HepG2 (cell line): ENCODE measurements around the gene MAPK8IP1.

Experiments
- NFATC3 ChIP-seq: sonication (generic); formaldehyde crosslinking; IDR thresholded peaks from 2 replicates; pipeline ENCODE4 v1.5.1; 2020; ENCODE audit warnings: mild to moderate bottlenecking, missing genetic modification reagents
- RNF219 ChIP-seq: sonication (generic); formaldehyde crosslinking; IDR thresholded peaks from 2 replicates; pipeline ENCODE4 v1.5.0; 2020; ENCODE audit warnings: mild to moderate bottlenecking, missing genetic modification reagents
- SNRNP70 ChIP-seq: fragments of 200-400 bp; formaldehyde crosslinking; IDR thresholded peaks from 2 replicates; pipeline ENCODE4 v1.6.1; 2017; ENCODE audit warnings: mild to moderate bottlenecking, low read depth, low read length, moderate library complexity
- ZNF274 ChIP-seq: sonication (generic); formaldehyde crosslinking; IDR thresholded peaks from 2 replicates; pipeline ENCODE4 v1.5.1; 2020; ENCODE audit warnings: mild to moderate bottlenecking, missing genetic modification reagents
- ZNF543 ChIP-seq: sonication (generic); formaldehyde crosslinking; IDR thresholded peaks from 2 replicates; pipeline ENCODE4 v1.4.0; 2020; ENCODE audit warnings: mild to moderate bottlenecking, missing genetic modification reagents
- TF ChIP-seq, protein P1 (sequence below): sonication (generic); formaldehyde crosslinking; IDR thresholded peaks from 2 replicates; pipeline ENCODE4 v1.5.0; 2020; ENCODE audit warnings: mild to moderate bottlenecking, missing genetic modification reagents, moderate library complexity

GRCh38 chr11:45933846-45934579 lies 48.6 kb downstream of the MAPK8IP1 start:
- TF ChIP-seq SNRNP70: no peak
- TF ChIP-seq ZNF274 (CRISPR knock-in tag): no peak
- TF ChIP-seq ZNF543: no peak
- no peak for TF ChIP-seq NFATC3 (CRISPR knock-in tag)
- TF ChIP-seq, protein P1, sequence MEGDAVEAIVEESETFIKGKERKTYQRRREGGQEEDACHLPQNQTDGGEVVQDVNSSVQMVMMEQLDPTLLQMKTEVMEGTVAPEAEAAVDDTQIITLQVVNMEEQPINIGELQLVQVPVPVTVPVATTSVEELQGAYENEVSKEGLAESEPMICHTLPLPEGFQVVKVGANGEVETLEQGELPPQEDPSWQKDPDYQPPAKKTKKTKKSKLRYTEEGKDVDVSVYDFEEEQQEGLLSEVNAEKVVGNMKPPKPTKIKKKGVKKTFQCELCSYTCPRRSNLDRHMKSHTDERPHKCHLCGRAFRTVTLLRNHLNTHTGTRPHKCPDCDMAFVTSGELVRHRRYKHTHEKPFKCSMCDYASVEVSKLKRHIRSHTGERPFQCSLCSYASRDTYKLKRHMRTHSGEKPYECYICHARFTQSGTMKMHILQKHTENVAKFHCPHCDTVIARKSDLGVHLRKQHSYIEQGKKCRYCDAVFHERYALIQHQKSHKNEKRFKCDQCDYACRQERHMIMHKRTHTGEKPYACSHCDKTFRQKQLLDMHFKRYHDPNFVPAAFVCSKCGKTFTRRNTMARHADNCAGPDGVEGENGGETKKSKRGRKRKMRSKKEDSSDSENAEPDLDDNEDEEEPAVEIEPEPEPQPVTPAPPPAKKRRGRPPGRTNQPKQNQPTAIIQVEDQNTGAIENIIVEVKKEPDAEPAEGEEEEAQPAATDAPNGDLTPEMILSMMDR (CRISPR knock-in tag): no peak
- no peak for TF ChIP-seq RNF219 (CRISPR knock-in tag)
